UCSD-AML1 (cell line): Measurements from ENCODE around the gene CPNE6.
A peak's percentile ranks its signal among the peaks of the same experiment; 100 is the strongest.

ENCODE experiments used
- DNase-seq: peaks from one replicate; lab custom pipeline; 2025; ENCODE audit not compliant: unreplicated experiment; lab: John Stamatoyannopoulos, UW

The CPNE6 gene

DNA sequence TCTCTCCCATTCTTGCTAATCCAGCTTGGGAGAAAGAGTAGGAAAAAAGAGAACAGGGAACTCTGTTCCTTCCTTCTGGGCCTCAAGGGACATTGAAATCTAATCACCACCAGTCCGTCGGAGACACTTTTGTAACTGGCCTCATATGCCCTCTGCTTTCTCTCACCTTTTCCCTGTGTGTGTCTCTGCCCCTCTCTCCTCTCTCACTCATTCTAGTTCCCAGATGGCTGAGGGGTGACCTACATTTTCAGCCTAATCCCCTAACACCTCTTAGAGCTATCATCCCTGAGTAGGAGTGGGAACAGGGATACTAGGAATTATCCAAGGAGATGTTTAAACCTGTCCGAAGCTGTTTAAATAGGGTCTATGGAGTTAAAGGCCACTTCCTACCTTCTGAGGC lies 13.9 kb downstream of the CPNE6 start:
- DNase-seq = no peak

DNA sequence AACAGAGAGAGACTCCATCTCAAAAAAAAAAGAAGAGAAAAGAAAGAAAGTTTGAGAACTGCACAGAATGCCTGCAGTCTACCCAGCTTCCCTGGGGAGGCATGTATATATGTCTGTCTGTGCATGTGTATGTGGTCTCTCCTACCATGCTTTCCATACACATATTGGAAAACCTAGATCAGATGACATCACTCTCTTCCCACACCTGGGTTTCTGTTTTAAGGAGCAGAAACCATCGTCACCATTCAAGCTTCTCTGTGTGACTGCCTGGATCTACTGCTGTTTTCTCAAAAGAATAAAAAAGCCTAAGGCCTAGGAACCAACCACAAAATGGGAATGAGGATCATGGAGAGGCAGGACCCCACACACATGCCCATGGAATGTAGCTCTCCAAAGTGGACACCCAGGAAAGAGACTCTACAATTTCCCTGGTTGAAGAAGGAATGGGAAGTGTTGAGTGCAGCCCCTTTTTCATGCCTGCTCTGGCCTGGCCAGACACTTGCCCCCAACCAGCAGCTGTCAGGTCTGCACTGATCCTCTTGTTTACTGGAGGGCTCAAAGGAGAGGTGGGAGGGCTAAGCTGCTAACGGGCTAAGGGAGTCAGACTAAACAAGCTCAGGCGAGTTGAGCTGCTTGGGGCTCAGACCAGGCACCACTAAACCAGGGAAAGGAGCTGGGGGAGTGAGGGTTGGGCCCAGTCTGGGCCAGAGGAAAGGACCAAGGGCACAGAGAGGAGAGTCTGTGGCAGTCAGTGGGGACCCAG lies 15.0 kb downstream of the CPNE6 start:
- no peak for DNase-seq

DNA sequence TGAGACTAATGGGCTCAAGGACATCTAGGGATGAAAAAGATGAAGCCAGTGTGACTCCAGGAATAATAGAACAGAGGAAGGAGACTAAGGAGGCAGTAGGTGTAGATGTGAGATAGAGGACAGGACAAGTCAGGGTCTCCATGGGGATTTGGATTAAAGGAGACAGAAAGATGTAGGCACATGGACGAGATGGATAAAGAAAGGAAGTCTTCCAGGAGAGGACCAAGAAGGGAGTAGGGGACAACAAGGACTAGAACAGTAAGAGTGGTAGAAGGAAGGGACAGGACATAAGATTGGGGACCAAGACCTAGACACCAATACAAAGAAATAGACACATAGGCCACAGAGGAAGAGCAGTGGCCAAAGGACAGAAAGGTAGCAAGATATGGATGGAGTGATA lies 15.6 kb downstream of the CPNE6 start:
- DNase-seq = no peak

DNA sequence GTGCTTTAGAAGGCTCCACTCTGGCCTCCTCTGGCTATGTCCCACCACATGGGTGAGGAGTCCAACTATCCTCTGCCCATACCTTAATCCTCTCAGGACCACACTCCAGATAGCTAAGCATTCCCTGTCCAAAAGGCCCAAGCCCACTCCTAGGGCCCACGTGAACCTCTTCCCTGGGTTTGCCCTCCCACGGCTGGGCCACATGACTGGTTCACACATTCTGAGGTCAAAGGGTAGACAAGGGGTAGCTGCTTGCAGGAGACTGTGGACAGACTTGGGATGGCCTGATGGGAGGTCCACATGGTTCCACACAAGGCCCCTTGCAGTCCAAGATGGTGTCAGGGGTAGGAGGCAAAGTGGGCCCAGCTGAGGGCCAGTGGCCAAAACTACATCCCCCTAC lies 16.7 kb downstream of the CPNE6 start:
- DNase-seq = no peak

DNA sequence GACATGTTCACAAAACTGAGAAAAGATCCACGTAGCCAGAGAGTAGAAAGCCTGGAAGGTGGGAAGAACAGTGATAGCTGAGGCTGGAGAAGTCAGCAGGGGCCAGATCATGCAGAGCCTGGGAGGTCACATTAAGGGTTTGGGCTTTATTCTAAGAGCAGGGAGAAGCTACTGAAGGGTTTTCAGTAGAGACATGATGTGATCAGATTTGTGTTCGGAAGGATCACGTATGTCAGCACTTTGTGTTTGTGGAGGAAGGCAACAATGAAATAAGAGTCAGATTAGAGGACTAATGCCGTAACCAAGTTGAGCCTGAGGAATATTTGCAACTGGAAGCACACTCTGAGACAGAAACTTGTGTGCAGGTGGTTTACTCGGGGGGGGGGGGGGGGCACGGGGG lies 18.5 kb downstream of the CPNE6 start:
- no peak for DNase-seq

DNA sequence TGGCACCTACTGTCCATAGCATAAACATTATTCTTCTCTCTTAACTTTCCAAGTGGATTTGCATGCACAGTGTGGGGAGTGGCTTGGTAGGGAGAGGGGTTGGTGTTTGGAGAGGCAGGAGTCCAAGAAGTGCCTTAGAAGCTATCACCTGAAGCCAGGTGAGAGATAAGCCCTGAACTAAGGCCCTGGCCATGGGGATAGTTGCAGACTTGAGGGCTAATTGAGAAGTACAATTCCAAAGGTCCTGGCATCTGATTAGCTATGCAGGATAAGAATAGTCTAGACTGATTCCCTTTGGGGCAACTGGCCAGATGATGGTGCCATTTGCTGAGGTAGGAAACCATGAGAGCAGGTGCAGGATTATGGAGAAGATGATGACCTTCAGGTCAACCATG lies 20.7 kb downstream of the CPNE6 start:
- DNase-seq = no peak

DNA sequence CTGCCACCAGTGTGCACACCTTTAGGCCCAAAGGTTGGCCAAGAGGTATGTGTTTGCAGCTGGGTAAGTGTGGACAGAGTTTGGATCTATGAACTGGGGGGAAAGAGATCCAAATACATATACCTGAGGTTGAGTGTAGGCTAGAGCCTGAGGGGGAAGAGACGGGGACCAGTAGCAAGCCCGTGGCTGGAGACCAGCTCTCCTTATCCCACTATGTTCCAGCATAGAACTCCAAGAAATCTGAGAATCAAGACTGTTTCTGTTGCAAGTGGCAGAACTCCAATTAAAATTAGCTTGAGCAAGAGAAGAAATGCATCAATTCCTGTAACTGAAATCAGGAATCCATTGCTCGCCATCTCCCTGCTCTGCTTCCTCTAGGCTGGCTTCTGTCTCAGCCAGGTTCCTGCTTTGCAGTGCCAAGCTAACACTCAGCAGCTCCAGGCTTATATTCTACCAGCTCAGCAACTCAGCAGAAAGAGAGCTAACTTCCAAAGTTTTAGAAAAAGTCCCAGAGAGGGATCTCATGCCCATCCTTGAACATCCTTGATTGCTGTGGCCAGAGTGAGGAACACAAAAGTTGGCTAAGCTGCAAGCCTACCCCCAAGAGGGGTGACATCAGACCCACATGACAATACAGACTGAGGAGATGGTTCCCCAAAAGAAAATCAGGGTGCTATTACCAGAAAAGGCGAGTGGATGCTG lies 21.3 kb downstream of the CPNE6 start:
- no peak for DNase-seq

DNA sequence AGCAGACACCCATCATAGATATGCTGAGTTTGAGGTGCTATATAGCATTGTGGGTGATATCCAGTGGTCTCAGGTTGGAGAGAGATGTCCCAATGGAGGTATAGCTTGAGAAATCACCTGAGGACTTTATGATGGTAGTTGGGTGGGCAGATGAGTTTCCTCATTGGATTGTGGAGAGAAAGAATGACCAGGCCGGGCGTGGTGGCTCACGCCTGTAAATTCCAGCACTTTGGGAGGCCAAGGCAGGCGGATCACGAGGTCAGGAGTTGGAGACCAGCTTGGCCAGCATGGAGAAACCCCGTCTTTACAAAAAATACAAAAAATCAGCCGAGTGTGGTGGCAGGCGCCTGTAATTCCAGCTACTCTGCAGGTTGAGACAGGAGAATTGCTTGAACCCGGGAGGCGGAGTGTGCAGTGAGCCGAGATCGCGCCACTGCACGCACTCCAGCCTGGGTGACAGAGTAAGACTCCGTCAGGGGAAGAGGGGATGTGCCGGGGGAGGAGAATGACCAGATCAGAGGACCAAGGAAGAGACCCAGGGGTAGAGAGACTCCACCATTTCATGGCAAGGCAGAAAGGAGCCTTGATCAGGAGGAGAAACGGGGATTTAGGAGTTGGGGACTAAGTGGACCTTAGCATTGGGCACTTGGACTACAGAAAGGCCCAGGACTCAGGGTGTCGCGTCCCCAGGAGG lies 22.0 kb downstream of the CPNE6 start:
- DNase-seq = no peak

DNA sequence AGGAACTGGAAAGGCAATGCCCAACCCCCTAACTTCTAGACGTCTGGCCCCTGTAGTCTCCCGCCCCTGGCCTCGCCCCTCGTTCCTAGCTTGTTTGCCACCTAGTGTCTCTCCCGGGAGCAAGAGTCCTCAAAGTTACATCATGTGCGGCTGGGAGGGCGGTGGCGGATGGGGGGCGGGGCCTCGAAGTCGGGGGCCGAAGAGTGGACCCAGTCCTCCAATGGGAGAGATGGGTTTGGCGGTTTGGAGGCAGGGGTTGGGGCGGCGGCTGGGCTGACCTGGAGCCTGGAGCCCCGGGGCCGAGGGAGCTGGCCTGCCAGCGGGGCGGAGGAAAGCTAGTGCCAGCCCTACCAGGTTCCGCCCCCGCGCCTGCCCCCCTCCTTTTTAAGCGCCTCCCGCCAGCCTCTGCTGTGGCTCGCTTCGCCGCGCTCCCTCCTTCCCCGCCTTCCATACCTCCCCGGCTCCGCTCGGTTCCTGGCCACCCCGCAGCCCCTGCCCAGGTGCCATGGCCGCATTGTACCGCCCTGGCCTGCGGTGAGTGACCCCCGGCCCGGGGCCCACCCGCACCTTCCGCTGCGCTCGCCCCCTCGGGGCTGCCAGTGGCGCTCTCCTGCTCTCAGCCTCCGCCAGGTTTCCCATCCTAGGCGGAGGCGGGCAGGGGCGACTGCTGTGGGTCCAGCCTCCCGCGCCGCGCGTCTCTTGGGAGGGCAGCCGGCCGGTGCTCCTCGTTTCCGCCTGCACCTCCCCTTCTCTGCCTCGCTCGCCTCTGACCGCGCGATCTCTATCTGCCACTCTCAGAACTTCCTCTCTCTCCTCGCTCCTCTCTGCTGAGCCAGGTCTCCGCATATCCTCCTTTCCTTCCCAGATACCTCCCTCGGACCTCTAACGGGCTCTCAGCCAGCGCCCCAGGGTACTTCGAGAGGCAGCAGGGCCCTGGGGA lies 22.8 kb downstream of the CPNE6 start, which contains the start of gene PCK2:
PCK2 (plus strand) TSS at position 411 of the 940 bp plus-strand sequence; CDS start at position 506, 95 bp downstream.
- DNase-seq = peak; percentile 98

DNA sequence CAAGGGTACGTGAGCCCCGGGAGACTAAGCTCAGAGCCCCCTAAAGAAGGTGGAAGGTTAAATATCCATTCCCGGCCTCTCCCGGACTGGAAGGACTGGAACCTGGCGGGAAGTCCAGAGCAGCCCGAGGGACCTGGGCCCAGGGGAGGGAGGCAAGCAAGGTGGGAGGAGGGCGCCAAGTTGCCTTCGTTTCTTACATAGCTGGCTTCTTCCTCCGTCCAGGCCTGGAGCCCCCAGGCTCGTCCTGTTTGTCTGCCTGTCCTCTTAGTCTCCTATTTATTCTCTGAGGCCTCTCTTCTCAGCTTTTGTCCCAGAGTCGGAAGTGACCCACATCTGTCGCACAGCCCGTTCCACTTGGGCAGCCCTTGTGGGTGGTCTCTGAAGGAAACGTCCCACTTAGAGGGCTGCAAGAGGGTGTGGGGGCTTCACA lies 23.5 kb downstream of the CPNE6 start:
- DNase-seq = peak; percentile 57

DNA sequence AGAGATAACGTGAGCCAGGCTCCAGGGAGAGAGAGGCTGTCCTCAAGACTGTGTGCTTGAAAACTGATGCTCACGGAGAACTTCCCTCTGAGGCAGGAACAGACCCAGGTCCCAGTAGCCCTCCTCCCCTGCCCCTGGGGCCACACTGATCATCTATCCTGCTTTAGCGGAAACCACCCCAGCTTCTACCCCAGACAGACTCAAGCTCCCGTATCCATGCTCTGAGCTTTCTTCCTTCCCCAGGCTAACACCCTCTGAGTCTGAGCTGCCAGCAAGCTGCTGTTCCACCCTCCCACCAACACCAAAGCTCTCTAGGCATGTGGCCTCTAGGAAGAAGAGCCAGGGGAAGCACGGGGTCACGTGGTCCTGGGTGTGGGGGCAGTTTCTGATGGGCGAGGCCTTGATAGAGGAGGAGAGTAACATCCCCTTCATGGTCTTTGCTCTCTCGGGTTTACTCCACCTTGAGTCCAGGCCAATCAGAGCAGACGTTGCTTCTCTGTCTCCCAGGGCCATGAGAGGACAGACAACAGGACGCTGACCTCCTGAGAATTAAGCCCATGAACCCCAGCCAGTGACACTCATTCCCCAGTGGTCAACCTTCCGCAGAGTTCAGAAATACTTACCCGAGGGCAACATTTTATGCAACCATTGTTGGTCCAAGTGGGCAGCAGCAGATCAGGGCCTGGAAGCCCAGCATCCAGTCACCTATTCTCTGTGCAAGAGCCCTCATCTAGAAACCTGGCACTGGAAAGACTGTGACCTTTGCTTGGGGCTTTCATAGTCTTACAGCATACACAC lies 24.1 kb downstream of the CPNE6 start:
- peak; percentile 71 for DNase-seq

DNA sequence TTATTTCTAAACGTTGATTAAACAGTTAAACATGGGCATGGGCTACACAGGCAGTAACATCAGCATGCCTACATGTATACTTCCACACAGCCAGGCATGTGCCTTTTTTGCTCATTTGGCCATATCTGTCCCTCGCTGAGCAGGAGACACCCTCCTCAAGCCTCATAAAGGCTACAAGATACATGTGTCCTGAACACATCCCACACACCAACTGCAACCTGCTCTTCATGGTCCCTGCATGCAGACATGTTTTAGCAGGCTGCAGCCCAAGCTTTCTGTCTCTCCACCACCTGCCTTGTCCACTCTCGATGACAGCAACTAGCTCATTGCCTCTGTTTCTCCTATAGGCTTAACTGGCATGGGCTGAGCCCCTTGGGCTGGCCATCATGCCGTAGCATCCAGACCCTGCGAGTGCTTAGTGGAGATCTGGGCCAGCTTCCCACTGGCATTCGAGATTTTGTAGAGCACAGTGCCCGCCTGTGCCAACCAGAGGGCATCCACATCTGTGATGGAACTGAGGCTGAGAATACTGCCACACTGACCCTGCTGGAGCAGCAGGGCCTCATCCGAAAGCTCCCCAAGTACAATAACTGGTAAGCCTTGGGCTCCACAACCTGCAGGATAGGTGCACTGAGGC lies 25.3 kb downstream of the CPNE6 start:
- no peak for DNase-seq

DNA sequence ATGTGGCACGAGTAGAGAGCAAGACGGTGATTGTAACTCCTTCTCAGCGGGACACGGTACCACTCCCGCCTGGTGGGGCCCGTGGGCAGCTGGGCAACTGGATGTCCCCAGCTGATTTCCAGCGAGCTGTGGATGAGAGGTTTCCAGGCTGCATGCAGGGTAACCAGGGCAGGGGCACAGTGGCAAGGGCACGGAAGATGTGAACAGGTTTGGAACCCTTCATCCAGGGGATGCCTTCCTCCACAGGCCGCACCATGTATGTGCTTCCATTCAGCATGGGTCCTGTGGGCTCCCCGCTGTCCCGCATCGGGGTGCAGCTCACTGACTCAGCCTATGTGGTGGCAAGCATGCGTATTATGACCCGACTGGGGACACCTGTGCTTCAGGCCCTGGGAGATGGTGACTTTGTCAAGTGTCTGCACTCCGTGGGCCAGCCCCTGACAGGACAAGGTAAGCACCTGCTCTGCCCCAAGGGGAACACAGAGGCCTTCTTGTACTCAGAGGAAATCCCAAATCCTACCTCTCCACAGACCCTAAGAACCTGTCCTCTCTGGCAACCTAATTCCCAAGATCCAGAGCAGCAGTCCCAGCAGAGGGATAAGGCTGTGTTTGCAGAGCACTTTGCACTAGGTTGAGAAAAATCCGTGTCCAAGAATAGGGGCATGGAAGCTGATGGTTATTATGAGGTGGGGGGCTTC lies 27.0 kb downstream of the CPNE6 start:
- no peak for DNase-seq

DNA sequence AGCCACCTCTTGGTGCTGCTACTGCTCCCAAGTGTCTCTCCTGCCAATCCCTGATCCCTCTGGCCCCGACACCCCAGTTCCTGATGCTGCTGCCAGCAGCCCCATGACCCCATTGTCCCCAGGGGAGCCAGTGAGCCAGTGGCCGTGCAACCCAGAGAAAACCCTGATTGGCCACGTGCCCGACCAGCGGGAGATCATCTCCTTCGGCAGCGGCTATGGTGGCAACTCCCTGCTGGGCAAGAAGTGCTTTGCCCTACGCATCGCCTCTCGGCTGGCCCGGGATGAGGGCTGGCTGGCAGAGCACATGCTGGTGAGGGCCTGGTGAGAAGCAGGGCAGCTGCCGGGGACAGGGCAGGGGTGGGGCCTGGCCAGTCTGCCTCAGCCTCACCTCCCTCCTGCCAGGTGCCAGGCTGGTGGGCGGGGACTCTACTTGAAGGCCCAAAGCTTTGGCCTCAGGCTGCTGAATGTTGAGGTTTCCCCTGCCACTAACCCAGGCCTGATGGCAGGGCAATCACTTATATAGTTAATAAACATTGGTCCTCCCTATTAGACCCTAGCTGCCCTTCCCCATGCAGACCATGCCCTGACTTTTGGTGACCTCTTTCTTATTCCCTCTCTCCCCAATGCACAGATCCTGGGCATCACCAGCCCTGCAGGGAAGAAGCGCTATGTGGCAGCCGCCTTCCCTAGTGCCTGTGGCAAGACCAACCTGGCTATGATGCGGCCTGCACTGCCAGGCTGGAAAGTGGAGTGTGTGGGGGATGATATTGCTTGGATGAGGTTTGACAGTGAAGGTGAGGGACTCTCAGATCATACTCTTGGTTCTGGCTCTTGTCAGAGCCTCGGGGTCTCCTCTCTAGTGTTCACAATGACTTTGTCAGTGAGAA lies 27.8 kb downstream of the CPNE6 start:
- DNase-seq = no peak

DNA sequence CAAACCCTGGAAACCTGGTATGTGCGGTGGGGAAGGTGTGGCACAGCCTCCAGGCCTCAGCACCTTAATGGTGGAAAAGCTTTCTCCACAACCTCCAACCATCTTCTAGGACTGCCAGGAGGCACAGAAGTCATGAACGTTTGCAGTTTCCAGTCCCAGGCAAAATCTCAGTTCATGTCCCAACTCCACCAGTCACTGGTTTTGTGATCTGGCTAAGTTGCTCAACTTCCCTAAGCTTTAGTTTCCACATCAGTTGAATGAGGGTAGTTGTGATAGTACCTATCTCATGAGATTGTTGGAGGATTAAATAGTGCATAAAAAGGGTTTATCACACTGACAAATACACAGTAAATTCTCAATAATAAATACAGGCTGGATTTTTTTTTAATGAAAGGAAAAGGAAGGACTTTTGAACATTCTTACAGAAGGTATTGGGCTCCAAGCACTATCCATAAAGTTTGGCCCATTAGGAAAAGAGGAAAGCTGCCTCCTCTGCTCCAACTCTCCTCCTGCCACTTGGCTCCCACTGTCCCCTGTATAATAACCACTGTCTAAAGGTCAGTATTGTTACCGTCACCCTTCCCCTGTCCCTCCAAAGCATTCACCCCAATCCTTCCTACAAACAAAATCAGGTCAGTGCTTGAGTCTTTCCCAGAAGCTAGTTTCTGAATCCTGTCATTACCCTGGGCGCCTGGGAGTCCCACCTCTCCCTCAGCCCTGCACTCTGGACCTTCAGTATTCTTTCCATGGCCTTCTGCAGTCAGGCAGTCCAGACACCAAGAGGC lies 29.0 kb downstream of the CPNE6 start:
- DNase-seq = no peak

DNA sequence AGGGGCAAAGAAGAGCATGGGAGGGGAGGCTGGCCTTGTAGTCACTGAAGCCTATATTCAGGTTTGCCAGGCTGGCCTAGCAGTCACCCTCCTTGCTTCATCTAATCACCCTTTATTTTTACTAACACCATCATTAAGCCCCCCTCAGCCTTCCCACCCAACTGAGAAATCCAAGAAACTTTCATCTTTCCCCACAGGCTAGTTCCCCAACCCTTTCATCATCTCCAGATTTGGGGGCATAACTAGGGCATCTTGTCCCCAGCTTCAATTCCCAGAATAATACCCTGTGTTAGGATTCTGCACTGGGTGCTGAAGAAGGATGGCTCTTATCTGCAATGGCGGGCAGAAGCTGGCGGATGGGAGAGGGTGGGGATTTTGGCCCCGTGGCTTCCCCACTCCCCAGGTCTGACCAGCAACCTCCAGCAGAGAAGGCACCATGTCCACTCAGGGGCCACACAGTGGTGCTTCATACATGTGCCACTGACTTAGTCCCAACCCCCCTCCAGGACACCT lies 29.7 kb downstream of the CPNE6 start:
- no peak for DNase-seq
